Measurements from ENCODE around the gene PPBP. TPM values are rescaled to one million over a fixed set of nuclear protein-coding genes. Genes with fewer than 3 reads are reported as not detected.

Gene PPBP
- polyA plus RNA-seq, 1 experiment: not detected

Small RNA genes within 50 kb of the gene (small RNA-seq; reads per million reads assigned to genes)
- not detected for gene RN7SL218P (ENCODE audit: insufficient read length, low read depth, low replicate concordance)

Other genes starting within 250 kb of the PPBP start
- 1.0 and 1.1 TPM in 2 replicates for gene CXCL8, start 247.6 kb downstream of the PPBP start, polyA plus RNA-seq (2011; rRNA removed)
- 0.06 and 0.12 TPM in 2 replicates for gene CXCL6, start 151.5 kb downstream of the PPBP start, polyA plus RNA-seq (2011; rRNA removed)
- gene PF4V1, start 134.9 kb downstream of the PPBP start, polyA plus RNA-seq (2011; rRNA removed): not detected in 2 replicates
- gene CXCL1, start 118.8 kb downstream of the PPBP start, polyA plus RNA-seq (2011; rRNA removed): 0.53 and 1.0 TPM in 2 replicates
- not detected in 2 replicates for gene PF4, start 6.2 kb downstream of the PPBP start, polyA plus RNA-seq (2011; rRNA removed)
- 0.18 and 0.23 TPM in 2 replicates for gene CXCL5, start 10.5 kb upstream of the PPBP start, polyA plus RNA-seq (2011; rRNA removed)
- 0.18 and 0.47 TPM in 2 replicates for gene CXCL3, start 50.5 kb upstream of the PPBP start, polyA plus RNA-seq (2011; rRNA removed)
- 0.63 and 0.82 TPM in 2 replicates for gene CXCL2, start 111.0 kb upstream of the PPBP start, polyA plus RNA-seq (2011; rRNA removed)
- 1.7 and 4.3 TPM in 2 replicates for gene MTHFD2L, start 169.9 kb upstream of the PPBP start, polyA plus RNA-seq (2011; rRNA removed)